HCT116 (cell line): ENCODE measurements around the gene CCDC106.

Experiments
- ATF3 ChIP-seq: IDR thresholded peaks from 2 replicates; pipeline ENCODE4 v1.6.1; 2012
- CBX3 ChIP-seq: IDR thresholded peaks from 2 replicates; pipeline ENCODE4 v1.6.1; 2012; ENCODE audit warnings: low read depth
- CEBPB ChIP-seq: IDR thresholded peaks from 2 replicates; pipeline ENCODE4 v1.6.1; 2012; ENCODE audit warnings: low read depth
- CTCF ChIP-seq, 3 experiments: fragments of 200-600 bp in 1 of 3; sonication (generic) in 1 of 3; IDR thresholded peaks in 2 of 3; conservative IDR thresholded peaks in 1 of 3; 2 replicates each; pipeline ENCODE4 v1.5.1; 2012 to 2017; ENCODE audit warnings: low read depth in 2 of 3, low read length in 2 of 3, antibody characterized with exemption in 1 of 3, borderline replicate concordance in 1 of 3, control low read depth in 1 of 3, mild to moderate bottlenecking in 1 of 3, mixed read lengths in 1 of 3, mixed run types in 1 of 3, moderate library complexity in 1 of 3; ENCODE audit not compliant: insufficient read depth in 1 of 3
- EGR1 ChIP-seq: IDR thresholded peaks from 2 replicates; pipeline ENCODE4 v1.6.1; 2012; ENCODE audit warnings: low read depth
- EZH2 ChIP-seq: fragments of 200-600 bp; sonication (generic); IDR thresholded peaks from 2 replicates; pipeline ENCODE4 v1.6.1; 2017; ENCODE audit warnings: antibody characterized with exemption, mixed run types
- MAX ChIP-seq: IDR thresholded peaks from 2 replicates; pipeline ENCODE4 v1.6.1; 2012
- POLR2A ChIP-seq: IDR thresholded peaks from 2 replicates; pipeline ENCODE4 v1.7.0; 2011; ENCODE audit warnings: borderline replicate concordance; ENCODE audit not compliant: insufficient read depth, insufficient read length; ENCODE audit errors: extremely low read depth
- POLR2AphosphoS5 ChIP-seq: IDR thresholded peaks from 2 replicates; pipeline ENCODE4 v1.6.1; 2011; ENCODE audit warnings: mild to moderate bottlenecking, low read depth, low read length, moderate library complexity
- RAD21 ChIP-seq: IDR thresholded peaks from 2 replicates; pipeline ENCODE4 v1.6.1; 2012; ENCODE audit warnings: low read depth, mild to moderate bottlenecking
- TCF7L2 ChIP-seq: IDR thresholded peaks from 2 replicates; pipeline ENCODE4 v1.7.0; 2011; ENCODE audit warnings: borderline replicate concordance, inconsistent platforms; ENCODE audit not compliant: insufficient read depth, insufficient read length; ENCODE audit errors: extremely low read depth
- YY1 ChIP-seq: IDR thresholded peaks from 2 replicates; pipeline ENCODE4 v1.6.1; 2011; ENCODE audit warnings: low read length, low read depth, moderate library complexity, mild to moderate bottlenecking; ENCODE audit not compliant: insufficient replicate concordance; ENCODE audit errors: extremely low read depth

- TF ChIP-seq YY1, result no peak
- TF ChIP-seq CTCF (IDR thresholded peaks at IDR 0.05 in 2 of 3, conservative IDR thresholded peaks at IDR 0.05 in 1 of 3; ENCODE audit: borderline replicate concordance in 1 of 3, insufficient read depth in 1 of 3, low read depth in 2 of 3, low read length in 2 of 3), result no peak
- TF ChIP-seq EGR1, result no peak
- TF ChIP-seq CEBPB, result no peak
- no peak for TF ChIP-seq MAX
- no peak for TF ChIP-seq ATF3
- no peak for TF ChIP-seq EZH2
- TF ChIP-seq POLR2A, result no peak
- no peak for TF ChIP-seq TCF7L2
- TF ChIP-seq POLR2AphosphoS5, result no peak
- TF ChIP-seq CBX3, result no peak
- TF ChIP-seq RAD21, result no peak
Measured at GRCh38 chr19:55650602-55651230, 2.7 kb downstream of the CCDC106 start.
